ENCODE data around the gene TRDN.
"Not testable (repeated sequence)": the region's sequence is repeated elsewhere in the genome, so short reads cannot be mapped to it uniquely, and the experiment has no call there.

Gene TRDN

GRCh38 chr6:123509112-123509511 lies 127.6 kb downstream of the TRDN start:
- DNase-seq (ENCODE audit: insufficient read length, low spot score) (no peak), FAIRE-seq (no peak)

DNA sequence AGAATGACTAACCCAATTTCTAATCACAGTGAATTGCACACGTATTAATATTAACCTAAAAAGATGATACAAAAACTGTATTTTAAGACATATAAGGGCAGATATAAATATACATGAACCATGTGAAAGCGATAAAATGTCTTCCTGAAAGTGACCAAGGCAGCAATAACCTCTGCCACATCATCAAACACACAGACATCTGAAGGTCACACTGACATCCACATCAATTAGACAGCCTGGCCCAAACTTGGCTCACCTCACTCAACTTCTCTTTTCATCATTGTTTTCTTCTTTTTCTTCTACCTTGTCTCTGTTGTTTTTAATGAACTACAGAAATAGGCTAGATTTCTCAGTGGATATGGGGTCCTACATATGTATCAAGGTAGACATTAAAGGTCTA lies 128.5 kb downstream of the TRDN start:
- FAIRE-seq (no peak), DNase-seq (ENCODE audit: insufficient read length, low spot score) (no peak)

- FAIRE-seq, result no peak
These were observed 129.2 kb downstream of the TRDN start for GRCh38 chr6:123507582-123507981.

GRCh38 chr6:123503619-123504018 lies 133.1 kb downstream of the TRDN start:
- FAIRE-seq, result no peak
- no peak for DNase-seq (ENCODE audit: insufficient read length, low spot score)

More at GRCh38 chr6:123507582-123507981, 129.2 kb downstream of the TRDN start:
- DNase-seq (ENCODE audit: insufficient read length, low spot score), result no peak

DNA sequence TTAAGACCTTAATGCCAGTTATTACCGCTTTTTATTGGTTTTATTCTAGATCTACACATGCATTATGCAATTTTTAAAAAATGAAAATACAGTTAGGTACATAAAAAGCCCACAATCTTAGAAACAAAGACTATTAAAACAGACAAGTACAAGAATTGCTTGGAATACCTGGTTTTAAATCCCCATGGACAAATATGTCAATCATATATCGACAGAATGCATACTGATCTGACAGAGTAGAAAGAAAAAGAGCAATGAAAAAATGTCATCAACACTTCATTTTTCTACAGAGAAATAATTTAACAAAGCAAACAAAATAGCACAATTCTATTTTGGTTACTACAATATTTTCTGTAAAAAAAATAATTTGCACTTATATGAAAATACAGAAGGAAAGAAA lies 139.7 kb downstream of the TRDN start:
- FAIRE-seq (no peak), DNase-seq (ENCODE audit: insufficient read length, low spot score) (no peak)

GRCh38 chr6:123489589-123489988 lies 147.2 kb downstream of the TRDN start:
- FAIRE-seq (no peak), DNase-seq (ENCODE audit: insufficient read length, low spot score) (no peak)

- DNase-seq (ENCODE audit: insufficient read length, low spot score) (no peak), FAIRE-seq (no peak)
These were observed 155.8 kb downstream of the TRDN start for GRCh38 chr6:123480986-123481385.

- not testable (repeated sequence) for DNase-seq (ENCODE audit: insufficient read length, low spot score); FAIRE-seq
These were observed 164.6 kb downstream of the TRDN start for GRCh38 chr6:123472025-123472702.

- DNase-seq (ENCODE audit: insufficient read length, low spot score) (no peak), FAIRE-seq (no peak)
These were observed 169.4 kb downstream of the TRDN start for GRCh38 chr6:123467392-123467791.

- no peak for DNase-seq (ENCODE audit: insufficient read length, low spot score)
- no peak for FAIRE-seq
These were observed 174.6 kb downstream of the TRDN start for GRCh38 chr6:123462152-123462551.

DNA sequence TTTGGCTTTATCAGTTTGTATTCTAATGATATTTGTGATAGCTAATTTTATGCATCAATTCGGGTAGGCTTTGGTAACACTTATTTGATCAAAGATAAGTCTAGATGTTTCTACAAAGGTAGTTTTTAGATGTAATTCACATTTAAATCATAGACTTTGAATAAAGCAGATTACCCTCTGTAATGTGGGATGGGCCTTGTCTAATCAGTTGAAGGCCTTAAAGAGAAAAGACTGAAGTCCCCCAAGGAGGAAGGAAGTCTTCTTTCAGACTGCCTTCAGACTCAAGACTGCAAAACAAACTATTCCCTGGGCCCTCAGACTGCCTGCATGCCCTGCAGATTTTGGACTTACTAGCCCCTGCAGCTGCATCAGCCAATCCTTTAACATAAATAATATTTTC lies 178.5 kb downstream of the TRDN start:
- FAIRE-seq (no peak), DNase-seq (ENCODE audit: insufficient read length, low spot score) (no peak)

- FAIRE-seq, result no peak
- DNase-seq (ENCODE audit: insufficient read length, low spot score), result no peak
These were observed 179.9 kb downstream of the TRDN start for GRCh38 chr6:123456836-123457235.

DNA sequence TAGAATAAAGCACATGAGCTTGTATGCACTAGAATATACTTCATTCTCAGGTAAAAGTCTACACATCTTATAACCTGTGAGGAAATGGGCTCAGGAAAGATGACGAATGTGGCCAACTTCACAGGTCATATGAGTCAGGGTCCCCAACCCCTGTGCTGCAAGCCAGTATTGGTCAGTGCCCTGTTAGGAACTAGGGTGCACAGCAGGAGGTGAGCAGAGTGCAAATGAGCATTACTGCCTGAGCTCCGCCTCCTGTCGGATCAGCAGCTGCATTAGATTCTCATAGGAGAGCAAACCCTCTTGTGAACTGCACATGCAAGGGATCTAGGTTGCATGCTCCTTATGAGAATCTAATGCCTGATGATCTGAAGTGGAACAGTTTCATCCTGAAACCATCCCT lies 182.3 kb downstream of the TRDN start:
- FAIRE-seq, result no peak
- DNase-seq (ENCODE audit: insufficient read length, low spot score), result no peak

GRCh38 chr6:123453071-123453470 lies 183.7 kb downstream of the TRDN start:
- not testable (repeated sequence) for DNase-seq (ENCODE audit: insufficient read length, low spot score); FAIRE-seq

- no peak for DNase-seq (ENCODE audit: insufficient read length, low spot score)
- no peak for FAIRE-seq
These were observed 188.4 kb downstream of the TRDN start for GRCh38 chr6:123448306-123448884.

DNA sequence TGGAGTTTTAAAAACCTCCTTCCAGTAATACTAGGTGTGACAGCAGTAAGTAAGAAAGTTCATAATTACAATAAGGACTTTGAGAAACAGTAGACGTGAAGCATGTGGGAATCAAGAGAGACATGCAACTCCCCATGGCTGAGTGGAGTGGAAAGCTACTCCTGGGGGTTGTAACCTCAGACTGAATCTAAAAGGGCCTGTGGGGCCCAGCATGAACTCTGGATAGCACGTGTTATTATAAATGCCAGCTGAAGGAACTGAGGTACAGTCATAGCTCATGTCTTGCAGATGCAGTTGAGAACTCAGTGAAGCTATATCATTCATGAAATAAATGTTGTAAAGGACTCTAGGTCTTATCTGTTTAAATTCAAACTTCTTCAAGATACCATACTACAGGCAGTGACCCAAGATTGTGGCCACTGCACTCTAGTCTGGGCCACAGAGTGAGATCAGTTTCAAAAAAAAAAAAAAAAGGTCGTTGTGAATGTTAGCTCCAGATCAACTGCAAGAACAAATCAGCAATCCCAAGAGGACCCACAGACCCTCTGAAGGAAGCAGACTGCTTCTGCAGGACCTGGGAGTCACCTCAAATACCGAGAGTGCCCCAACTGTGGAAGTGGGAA lies 189.3 kb downstream of the TRDN start:
- no peak for FAIRE-seq

DNA sequence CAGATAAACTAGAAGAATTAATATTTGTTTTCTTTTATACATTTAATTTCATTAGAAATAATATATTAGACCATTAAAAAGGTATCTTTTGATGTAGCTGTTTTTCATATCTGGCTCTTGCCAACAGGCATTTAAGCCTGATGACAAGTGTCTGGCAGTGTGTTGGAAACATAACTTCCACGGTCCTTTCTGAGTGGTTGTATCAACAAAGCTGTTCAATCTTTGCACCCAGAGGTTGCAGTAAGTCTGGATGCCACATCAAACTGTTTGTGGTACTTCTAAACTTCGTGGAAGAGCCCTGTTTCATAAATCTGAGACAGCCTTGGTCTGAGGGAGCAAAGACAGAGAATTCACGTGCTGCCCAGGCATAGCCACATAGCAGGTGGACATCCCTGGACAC lies 197.4 kb downstream of the TRDN start:
- DNase-seq (ENCODE audit: insufficient read length, low spot score) (no peak), FAIRE-seq (no peak)

More for the DNA sequence above, 189.3 kb downstream of the TRDN start:
- DNase-seq (ENCODE audit: insufficient read length, low spot score), result no peak

GRCh38 chr6:123434186-123434585 lies 202.6 kb downstream of the TRDN start:
- no peak for DNase-seq (ENCODE audit: insufficient read length, low spot score)
- FAIRE-seq, result no peak

GRCh38 chr6:123430970-123431369 lies 205.8 kb downstream of the TRDN start:
- FAIRE-seq, result no peak
- DNase-seq (ENCODE audit: insufficient read length, low spot score), result no peak

- FAIRE-seq, result no peak
These were observed 209.7 kb downstream of the TRDN start for GRCh38 chr6:123427008-123427407.

DNA sequence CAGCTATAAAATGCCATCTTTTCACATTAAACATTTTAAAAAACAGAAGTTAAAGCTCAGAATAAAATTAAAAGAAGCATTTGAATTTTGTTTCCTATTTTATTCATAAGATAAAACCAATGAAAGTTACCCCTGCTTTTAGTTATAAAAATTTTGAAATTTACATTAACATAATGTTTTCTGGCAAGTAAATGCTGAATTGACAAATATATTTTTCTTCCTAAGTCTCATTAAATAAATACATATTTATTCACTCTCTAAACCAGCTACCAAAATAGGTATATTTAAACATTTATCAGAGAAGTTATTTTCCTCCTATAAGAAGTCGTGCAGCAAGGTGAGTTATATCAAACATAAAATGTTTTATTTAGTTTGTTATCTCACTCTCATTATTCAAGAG lies 213.6 kb downstream of the TRDN start:
- no peak for DNase-seq (ENCODE audit: insufficient read length, low spot score)
- no peak for FAIRE-seq

More at GRCh38 chr6:123427008-123427407, 209.7 kb downstream of the TRDN start:
- no peak for DNase-seq (ENCODE audit: insufficient read length, low spot score)

DNA sequence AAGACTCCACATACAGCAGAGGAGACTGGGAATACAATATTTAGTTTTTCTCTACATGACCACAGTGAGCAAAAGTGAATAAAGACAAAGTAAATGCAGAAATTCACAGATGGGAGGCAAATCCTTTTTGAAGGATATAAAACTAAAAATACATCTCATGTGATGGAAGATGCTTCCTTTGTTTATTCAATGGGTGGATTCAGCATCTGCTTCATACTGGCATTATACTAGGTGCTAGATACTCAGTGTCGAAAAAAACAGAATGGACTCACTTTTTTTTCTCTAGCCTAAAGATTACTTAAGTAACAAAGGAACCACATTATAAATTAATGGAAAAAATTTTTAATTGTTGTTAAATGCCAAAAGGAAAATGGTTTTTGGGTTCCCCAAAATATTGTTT lies 216.2 kb downstream of the TRDN start:
- DNase-seq (ENCODE audit: insufficient read length, low spot score) (no peak), FAIRE-seq (no peak)
